Astrocyte (in vitro differentiated cells and primary cell): ENCODE results near the gene TUBB.

ENCODE experiments used
- CTCF ChIP-seq: IDR thresholded peaks from 2 replicates; pipeline ENCODE4 v1.5.1; 2011; ENCODE audit warnings: low read depth, mild to moderate bottlenecking, inconsistent platforms, low read length, moderate library complexity; ENCODE audit not compliant: insufficient read depth
- EZH2 ChIP-seq: IDR thresholded peaks from 2 replicates; pipeline ENCODE4 v1.6.1; 2012; ENCODE audit warnings: mild to moderate bottlenecking, low read length, inconsistent platforms; ENCODE audit not compliant: insufficient read depth

- no peak for TF ChIP-seq EZH2
- no peak for TF ChIP-seq CTCF
Measured at GRCh38 chr6:30703821-30704220, 16.3 kb upstream of the TUBB start.
